Stimulated activated naive CD8-positive, alpha-beta T cell treated with anti-CD3 and anti-CD28 coated beads, Interleukin-15, Interleukin-2, amounts not matched to agents 100 ng/mL and 50 ng/mL, for 24 hours (primary cell): ENCODE results near the gene METTL25.

Experiments
- H3K27ac Mint-ChIP-seq: one replicate; pipeline ENCODE4 v1.8.0; 2021; ENCODE audit warnings: mild to moderate bottlenecking, mixed read lengths
- H3K27me3 Mint-ChIP-seq: one replicate; pipeline ENCODE4 v1.8.0; 2021; ENCODE audit warnings: mixed read lengths
- H3K36me3 Mint-ChIP-seq: one replicate; pipeline ENCODE4 v1.8.0; 2021; ENCODE audit warnings: low read depth, mixed read lengths
- H3K4me1 Mint-ChIP-seq: one replicate; pipeline ENCODE4 v1.8.0; 2021; ENCODE audit warnings: low read depth, mixed read lengths
- H3K4me3 Mint-ChIP-seq: one replicate; pipeline ENCODE4 v1.8.0; 2021; ENCODE audit warnings: mild to moderate bottlenecking, mixed read lengths
- H3K9me3 Mint-ChIP-seq: one replicate; pipeline ENCODE4 v1.8.0; 2021; ENCODE audit warnings: mixed read lengths

The METTL25 gene

DNA sequence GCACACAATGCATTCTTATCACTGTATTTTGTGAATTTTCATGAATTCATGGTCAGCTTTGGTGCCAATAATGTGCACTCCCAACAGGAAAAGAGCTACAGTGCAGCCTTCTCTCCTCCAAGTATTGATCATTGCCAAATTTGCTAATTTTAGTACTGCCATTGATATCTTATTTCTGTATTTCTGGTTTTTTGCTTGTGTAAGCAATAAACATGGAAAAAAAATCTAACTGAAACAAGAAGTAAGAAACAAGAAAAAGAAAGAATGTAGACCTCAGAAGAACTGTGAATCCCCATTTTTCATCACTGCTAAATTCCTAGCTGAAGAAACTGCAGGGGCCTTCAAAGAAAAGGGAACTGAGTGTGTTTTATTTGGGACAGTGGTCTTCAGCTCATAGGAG, 161.2 kb downstream of the METTL25 start:
- Mint-ChIP-seq H3K36me3 (no peaks in the 10 kb centered on the region), H3K4me3 (no peak overlapping the region), H3K27ac (no peak overlapping the region), H3K9me3 (no peaks in the 10 kb centered on the region), H3K27me3 (no peaks in the 10 kb centered on the region), H3K4me1 (no peaks in the 10 kb centered on the region)

- H3K27me3 Mint-ChIP-seq = peaks cover 3% of the 10 kb centered on the region
- H3K36me3 Mint-ChIP-seq = no peaks in the 10 kb centered on the region
- H3K4me1 Mint-ChIP-seq = no peaks in the 10 kb centered on the region
- no peak overlapping the region for H3K4me3 Mint-ChIP-seq
- H3K9me3 Mint-ChIP-seq = no peaks in the 10 kb centered on the region
- no peak overlapping the region for H3K27ac Mint-ChIP-seq
Measured at GRCh38 chr12:82522285-82522684, 164.0 kb downstream of the METTL25 start.

DNA sequence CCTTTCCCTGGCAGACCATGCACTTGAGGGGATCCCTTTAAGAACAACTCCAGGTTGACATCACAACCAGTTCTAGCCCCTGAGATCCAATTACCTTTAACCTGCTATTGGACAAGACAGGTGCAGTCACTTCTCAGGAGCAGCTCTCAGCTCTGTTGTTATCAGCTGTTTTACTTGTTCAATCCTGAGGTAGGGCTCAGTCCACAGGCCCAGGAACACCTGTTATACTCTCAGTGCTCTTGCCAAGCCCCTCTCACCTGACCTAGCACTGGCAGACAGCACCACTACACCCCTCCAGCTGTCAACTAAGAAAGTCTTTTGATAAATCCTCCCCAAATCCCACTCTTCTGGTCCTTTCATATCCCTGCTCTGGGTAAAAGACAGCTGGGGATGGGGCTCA, 164.4 kb downstream of the METTL25 start:
- Mint-ChIP-seq H3K9me3 (no peaks in the 10 kb centered on the region), H3K27me3 (peaks cover 4% of the 10 kb centered on the region), H3K27ac (no peak overlapping the region), H3K4me1 (no peaks in the 10 kb centered on the region), H3K36me3 (no peaks in the 10 kb centered on the region), H3K4me3 (no peak overlapping the region)

- no peaks in the 10 kb centered on the region for H3K9me3 Mint-ChIP-seq
- H3K36me3 Mint-ChIP-seq = no peaks in the 10 kb centered on the region
- H3K4me3 Mint-ChIP-seq = no peak overlapping the region
- H3K27ac Mint-ChIP-seq = no peak overlapping the region
- H3K4me1 Mint-ChIP-seq = no peaks in the 10 kb centered on the region
- H3K27me3 Mint-ChIP-seq = peaks cover 4% of the 10 kb centered on the region
Measured at GRCh38 chr12:82523996-82524395, 165.7 kb downstream of the METTL25 start.

DNA sequence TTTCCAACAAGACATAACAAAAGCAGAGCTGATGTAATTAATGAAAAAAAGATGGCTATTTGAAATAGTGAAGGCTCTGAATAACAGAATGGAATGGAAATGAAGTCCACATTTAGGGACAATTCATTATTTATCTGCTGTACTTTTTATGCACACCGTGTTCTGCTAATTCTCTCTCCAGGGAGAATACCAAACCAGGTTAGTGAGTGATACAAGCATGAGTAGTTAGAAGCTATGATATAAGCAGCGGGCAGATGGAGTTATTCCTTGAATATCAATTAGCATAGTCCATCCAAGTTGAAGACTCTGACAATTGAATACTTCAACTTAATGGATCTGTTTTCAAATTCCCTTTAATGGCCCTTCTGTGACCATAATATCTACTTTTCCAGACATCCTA, 166.3 kb downstream of the METTL25 start:
- Mint-ChIP-seq H3K27me3 (peaks cover 4% of the 10 kb centered on the region), H3K36me3 (no peaks in the 10 kb centered on the region), H3K4me3 (no peak overlapping the region), H3K27ac (no peak overlapping the region), H3K4me1 (no peaks in the 10 kb centered on the region), H3K9me3 (no peaks in the 10 kb centered on the region)

DNA sequence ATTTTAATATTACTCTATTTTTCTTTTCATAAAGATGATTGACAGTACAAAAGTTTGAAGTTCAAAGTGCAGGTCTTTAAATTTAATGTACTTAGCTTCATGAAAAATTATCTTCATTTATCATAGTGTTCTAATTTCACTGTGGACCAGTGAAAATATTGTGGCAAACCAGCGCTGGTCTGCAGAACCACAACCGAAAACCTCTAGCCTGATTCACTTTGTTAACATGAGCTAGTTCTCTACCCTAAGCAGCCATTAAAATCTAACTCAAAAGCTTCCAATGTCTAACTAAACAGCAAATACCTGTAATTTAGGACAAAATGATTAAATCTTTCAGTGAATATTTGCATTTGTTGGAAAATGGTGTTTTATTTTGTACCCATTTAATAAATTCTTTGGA, 167.3 kb downstream of the METTL25 start:
- Mint-ChIP-seq H3K4me1 (no peaks in the 10 kb centered on the region), H3K27ac (no peak overlapping the region), H3K36me3 (no peaks in the 10 kb centered on the region), H3K9me3 (no peaks in the 10 kb centered on the region), H3K4me3 (no peak overlapping the region), H3K27me3 (peaks cover 4% of the 10 kb centered on the region)

DNA sequence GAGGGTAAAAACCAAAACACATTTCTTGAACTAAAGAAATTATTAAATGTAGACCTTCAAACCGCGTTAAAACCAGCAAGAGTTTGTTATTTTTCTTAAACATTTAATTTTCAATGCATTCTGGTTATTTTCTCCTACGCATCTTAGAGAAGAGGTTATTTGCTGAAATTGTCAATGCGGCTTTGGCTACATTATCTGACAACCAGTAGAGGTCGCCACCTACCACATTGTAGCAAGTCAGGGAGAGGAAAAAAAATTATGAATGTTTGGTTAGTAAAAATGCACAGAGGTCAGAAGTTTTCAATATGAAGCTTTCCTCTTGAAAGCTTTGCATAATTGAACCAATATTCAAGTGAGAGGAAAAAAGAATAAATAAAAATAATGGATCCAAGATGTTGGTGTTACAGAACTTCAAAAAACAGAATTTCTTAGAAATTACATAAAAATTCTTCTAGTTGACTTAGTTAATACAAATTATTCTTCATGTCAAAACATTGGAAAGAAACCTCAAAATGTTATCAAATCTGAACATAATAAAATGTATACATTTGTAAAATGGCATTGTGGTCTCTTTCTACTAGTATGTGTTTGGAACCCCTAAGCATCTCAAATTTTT, 168.9 kb downstream of the METTL25 start:
- Mint-ChIP-seq H3K4me3 (no peak overlapping the region), H3K9me3 (no peaks in the 10 kb centered on the region), H3K27ac (no peak overlapping the region), H3K36me3 (no peaks in the 10 kb centered on the region), H3K4me1 (no peaks in the 10 kb centered on the region), H3K27me3 (peaks cover 4% of the 10 kb centered on the region)
